NCI-H2107 treated with DMSO at 0.1 percent for 48 hours (cell line): ENCODE measurements around the gene PHF20.
"Not testable (repeated sequence)": the region's sequence is repeated elsewhere in the genome, so short reads cannot be mapped to it uniquely, and the experiment has no call there.

Experiments
- DNase-seq: peaks from one replicate; lab custom pipeline; 2025; ENCODE audit not compliant: unreplicated experiment; lab: John Stamatoyannopoulos, UW

PHF20 gene

DNA sequence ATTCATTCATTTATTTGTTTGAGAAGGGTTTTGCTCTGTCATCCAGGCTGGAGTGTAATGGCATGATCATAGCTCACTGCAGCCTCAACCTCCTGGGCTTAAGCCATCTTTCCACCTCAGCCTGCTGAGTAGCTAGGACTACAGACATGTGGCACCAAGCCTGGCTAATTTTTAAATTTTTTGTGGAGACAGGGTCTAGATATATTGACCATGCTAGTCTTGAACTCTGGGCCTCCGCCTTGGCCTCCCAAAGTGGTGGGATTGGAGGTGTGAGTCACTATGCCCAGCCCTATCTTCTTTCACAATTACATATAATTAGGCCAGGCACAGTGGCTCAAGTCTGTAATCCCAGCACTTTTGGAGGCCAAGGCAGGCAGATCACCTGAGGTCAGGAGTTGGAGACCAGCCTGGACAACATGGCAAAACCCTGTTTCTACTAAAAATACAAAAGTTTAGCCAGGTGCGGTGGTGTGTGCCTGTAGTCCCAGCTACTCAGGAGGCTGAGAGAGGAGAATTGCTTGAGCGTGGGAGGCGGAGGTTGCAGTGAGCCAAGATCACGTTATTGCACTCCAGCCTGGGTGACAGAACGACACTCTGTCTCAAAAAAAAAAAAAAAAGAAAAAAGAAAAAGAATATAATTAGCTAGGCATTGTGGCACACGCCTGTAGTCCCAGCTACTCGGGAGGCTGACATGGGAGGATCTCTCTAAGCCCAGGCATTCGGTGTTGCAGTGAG, 110.8 kb downstream of the PHF20 start:
- not testable (repeated sequence) for DNase-seq

DNA sequence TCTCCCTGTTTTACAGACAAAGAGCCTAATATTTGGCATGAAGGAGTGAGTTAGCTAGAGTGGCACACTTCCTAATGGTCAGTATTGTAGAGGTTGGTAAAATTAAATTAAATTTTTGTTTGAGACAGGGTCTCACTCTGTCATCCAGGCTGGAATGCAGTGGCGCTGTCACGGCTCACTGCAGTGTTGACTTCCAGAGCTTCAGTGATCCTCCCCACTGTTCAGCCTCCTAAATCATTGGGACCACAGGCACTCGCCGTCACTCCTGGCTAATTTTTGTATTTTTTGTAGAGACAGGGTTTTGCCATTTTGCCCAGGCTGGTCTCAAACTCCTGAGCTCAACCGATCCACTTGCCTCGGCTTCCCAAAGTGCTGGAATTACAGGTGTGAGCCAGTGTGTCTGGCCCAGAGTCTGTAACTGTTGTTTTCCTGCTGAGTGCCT, 111.5 kb downstream of the PHF20 start:
- no peak for DNase-seq

DNA sequence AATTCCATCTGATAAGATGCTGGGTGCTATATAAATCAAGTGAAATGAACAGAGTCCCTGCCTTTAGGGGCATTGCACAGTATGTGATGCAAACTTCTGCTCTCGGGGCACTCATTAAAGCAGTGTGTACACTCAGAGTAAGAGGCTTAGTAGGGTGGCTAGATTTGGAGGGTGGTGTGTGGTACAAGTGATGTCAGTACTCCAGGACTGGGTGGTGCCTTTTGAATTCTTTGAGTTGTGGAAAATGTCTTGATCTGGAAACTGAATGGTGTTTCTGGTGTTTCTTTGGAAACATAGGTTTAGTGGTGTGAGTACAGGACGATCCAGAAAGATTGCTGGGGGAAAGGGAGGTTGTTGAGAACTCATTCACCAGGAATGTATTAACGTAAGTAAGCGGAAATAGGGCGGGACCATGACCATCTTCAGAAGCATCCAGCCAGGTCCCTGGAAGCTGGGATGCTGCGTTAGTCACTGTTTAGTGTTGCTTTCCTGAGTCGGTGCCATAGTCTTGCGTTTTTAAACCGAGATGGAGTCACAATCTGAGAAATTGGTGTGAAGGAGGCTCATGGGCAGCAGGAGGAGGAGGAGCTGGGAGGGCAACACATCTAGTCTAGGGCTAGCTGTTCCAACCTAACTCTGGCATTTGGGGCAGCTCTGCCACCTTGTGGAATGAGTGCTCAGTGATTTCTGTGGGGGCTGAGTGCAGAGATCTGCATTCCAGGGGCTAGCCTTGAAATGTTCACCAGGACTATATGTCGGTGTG, 112.1 kb downstream of the PHF20 start:
- no peak for DNase-seq

DNA sequence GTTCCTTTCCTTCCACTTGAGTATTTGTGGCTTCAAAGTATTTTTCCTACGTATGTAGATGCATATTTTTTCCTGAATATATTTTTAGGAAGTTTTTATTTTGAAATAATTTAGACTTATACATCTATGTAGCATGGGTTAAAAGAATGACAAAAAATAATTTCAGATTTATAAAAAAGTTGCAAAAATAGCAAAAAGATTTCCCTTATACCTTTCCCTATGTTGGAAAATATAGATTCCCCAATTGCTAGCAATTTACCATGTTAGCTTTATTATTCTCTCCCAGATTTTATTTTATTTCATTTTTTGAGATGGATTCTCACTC, 112.7 kb downstream of the PHF20 start:
- no peak for DNase-seq

DNA sequence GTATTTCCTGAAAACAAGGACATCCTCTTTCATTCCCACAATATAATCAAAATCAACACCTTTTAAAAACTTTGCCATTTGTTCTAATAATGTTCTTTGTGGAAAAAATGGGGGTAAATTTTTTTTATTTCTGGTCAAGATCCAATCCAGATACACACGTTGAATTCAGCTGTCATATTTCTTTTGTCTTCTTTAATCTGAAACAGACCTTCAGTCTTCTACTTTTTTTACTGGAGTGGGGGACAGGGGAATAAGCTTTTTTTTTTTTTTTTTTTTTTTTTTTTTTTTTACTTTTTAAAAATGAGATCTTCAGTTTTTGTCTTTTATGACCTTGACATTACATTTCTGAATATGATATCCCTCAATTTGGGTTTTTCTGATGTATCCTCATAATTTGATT, 113.4 kb downstream of the PHF20 start:
- DNase-seq: no peak

DNA sequence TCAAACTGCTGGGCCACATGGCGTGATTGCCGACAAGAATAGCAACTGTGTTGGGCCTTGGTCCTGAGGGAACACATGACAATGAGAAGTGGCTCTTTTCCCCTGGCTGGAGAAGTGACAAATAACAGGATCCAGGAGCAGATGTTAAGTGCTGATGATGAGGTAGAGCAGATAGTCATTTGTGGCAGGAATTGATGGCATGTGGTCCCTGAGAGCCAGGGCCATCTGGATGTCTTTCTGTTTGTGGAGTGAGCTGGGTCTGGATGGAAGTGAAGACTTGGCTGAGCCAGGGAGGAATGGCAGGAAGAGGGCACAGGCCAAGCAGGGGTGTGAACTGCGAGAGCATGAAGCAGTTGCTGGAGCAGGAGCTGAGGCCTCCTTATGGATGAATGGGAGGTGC, 114.7 kb downstream of the PHF20 start:
- no peak for DNase-seq

DNA sequence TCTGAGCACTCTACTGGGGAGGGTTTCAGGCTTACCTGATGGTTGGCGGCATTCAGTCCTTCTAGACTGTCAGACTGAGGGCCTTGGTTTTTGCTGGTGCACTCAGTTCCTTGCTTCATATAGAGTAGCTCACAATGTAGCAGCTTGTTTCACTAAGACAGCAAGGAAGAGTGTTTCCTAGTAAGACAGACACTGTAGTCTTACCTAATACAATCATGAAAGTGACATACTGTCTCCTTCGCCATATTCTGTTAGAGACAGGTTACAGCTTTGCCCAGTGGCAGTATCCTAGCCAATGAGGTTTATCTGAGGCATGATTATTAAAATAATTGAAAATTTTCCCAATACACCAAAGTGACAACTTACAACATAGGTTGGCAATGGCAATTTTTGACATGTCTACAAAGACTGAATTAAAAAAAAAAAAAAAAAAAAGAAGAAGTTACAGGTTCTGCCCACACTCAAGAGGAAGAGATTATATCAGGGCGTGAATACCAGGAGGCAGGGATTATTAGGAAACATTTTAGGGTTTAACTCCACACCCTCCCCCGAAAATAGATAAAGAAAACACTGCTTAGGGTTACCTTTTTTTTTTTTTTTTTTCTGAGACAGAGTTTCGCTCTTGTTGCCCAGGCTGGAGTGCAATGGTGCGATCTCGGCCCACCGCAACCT, 115.7 kb downstream of the PHF20 start:
- no peak for DNase-seq

DNA sequence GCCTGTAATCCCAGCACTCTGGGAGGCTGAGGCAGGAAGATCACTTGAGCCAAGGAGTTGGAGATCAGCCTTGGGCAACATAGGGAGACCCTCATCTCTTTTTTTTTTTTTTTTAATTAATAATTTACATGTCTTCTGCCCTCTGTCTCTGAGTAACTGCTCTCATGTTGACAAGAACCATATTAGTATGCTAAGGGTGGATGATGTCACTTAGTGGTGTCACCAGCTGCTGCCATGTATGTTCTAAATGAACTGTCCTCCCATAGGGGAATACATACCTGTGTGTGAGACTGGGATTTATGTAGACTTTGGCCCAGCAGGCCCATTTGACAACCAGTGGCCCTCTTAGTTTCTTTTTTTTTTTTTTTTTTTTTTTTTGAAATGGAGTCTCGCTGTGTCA, 116.8 kb downstream of the PHF20 start:
- DNase-seq: no peak

DNA sequence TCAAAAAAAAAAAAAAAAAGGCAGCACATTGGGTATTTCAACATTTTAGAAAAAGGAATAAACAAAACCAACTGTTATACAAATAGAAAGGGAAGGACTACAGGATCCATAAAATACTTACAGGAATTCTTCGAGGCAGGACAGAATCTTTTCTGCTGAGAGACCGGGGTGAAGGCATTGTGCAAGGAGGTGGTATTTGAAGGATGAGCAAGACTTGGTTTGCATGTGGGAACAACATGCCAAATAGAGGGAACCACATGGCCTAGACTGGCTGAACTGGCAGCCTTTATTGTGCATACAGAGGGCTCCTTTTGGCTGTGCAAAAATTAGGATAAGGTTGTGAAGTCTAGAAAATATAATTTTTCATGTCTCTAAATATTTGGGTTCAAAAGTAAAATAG, 119.6 kb downstream of the PHF20 start:
- no peak for DNase-seq

DNA sequence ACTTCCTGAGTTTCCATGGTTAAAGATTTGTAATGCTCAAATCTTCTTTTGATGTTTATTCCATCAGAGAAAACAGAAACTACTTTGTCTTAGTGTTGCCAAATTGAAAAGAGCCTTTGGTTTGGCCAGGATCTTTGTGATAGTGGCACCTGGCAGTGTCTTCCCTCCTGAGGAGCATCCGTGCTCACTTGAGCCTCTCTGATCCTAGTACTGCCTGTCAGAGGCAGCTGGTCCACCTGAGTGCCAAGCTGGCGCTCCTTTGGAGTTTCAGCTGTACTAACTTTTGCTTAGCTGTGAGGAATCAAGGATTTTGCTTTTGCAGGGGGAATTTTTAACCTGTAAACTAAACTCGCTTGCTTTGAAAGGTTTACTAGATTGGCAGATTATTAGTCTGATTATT, 121.1 kb downstream of the PHF20 start:
- DNase-seq: no peak

DNA sequence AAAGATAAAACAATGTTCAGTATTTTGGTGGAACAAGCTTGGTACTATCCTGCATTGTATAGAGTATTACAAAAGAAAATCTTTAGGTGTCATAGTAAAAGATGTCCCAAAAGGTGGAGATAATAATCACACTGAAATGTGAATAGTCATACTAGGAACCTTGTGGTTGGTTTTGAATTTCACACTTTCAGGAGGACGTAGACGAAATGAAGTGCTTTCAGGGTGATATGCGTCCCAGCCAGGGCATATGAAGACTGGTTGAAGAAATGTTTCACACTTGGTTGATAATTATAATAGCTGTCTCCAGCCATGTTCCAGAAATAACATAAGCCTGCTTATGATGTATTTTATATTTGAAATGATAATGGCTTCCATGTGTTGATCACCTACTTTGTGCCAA, 122.1 kb downstream of the PHF20 start:
- no peak for DNase-seq

DNA sequence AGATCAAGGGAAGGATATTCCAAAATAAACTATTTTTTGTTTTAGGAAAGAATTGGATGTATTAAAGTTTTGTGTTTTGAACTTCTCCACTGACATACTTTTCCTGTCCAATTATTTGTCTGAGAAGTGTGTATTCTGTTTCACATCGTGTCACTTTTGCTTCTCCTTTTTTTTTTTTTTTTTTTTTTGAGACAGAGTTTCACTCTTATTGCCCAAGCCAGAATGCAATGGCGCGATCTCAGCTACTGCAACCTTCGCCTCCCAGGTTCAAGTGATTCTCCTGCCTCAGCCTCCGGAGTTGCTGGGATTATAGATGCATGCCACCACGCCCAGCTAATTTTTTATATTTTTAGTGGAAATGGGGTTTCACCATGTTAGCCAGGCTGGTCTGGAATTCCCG, 123.7 kb downstream of the PHF20 start:
- DNase-seq: not testable (repeated sequence)

DNA sequence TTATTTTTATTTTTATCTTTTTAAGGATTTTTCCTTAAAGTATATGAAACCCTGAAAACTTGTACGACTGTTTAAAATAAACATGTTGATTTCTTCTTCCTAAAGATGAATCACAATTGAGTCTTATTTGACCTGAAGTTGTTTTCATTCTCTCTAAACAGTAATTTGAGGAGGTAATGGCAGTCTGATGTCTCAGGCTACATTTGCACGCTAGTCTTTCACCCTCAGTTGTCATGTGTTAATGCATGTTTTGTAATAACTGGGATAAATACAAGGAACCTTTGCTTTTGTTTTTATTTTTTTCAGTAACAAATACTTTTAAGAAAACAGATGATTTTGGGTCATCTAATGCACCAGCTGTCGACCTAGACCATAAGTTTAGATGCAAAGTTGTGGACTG, 127.2 kb downstream of the PHF20 start:
- DNase-seq: no peak

DNA sequence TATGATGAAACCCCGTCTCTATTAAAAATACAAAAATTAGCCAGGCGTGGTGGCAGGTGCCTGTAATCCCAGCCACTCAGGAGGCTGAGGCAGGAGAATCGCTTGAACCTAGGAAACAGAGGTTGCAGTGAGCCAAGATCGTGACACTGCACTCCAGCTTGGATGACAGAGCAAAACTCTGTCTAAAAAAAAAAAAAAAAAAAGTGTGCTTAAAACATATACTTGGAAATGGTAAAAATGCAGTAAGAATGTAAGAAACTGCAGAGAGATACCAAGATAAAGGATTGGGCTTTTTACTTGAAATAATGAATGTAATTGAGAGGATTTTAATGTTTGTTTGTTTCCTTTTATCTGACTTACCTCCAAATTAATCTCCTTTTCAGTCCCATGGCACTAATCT, 129.4 kb downstream of the PHF20 start:
- not testable (repeated sequence) for DNase-seq

DNA sequence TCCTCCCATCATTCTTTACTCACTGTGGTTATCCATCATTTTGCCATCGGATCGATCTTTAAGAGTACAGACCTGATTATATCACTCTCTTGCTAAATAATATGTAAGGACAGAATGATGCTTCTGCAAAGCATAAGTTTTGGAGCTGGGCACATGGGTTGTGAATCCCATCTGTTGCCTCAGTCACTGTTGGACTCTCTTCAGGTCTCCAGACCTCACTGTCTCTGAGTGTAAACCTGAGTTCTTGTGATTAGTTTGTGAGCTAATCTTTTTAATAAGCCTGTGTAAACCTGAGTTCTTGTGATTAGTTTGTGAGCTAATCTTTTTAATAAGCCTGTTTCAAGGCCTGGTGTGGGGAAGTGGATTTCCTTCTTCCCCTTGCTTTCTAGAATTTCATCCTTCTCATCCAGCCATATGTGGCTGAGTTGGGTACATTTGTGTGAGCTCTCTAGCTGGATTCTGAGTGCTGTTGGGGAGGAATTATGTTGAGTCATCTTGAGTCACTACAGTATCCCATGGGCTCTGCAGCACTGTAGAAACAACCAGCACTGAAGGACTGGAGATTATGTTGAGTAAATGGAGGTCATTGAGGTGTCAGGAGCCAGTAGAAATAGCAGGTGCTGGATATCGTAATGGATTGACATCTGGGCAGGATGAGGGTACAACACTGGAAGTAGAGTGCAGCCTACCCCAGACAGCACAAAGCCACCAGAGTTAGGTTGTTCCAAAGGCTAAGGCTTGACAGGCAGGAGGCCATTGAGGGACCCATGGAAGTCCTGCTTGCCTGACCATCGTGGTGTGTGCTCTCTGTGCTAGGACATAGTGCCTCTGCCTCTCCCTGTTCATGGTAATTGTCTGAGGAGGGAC, 130.1 kb downstream of the PHF20 start:
- no peak for DNase-seq

DNA sequence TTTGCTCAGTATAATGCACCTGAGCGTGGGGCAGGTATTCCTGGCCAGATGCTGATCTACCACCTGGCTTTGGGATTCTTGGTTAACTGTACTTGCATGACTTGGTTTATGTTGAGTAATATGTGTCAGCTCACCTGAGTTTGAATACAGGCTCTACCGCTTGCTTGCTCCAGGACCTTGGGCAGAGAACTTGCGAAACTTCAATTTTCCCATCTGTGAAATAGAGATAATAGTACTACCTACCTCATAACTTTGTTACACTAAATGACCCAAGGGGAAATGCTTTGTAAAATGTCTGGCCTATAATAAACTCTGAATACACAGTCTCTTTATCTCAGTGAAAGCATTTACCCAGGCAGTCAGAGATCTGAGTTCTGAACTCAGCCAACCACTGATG, 130.7 kb downstream of the PHF20 start:
- DNase-seq: no peak

DNA sequence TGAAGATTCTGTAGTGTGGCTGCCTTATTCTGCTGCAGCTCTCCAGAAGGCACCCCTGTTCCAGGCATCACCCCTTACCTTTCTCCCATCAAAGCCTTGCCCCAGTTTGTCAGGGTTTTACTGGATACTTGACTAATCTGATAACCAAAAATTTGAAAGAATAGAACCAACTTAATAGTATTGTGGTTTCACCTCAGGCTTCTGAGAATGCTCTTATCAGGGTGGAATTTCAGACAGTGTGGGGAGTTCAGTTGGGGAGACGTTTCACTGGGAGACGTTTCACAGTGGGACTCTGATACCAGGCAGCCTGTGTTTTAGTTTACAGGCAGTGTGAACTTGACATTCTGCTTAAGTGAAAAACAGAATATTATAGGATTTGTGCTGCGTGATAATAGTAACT, 132.0 kb downstream of the PHF20 start:
- DNase-seq: no peak

DNA sequence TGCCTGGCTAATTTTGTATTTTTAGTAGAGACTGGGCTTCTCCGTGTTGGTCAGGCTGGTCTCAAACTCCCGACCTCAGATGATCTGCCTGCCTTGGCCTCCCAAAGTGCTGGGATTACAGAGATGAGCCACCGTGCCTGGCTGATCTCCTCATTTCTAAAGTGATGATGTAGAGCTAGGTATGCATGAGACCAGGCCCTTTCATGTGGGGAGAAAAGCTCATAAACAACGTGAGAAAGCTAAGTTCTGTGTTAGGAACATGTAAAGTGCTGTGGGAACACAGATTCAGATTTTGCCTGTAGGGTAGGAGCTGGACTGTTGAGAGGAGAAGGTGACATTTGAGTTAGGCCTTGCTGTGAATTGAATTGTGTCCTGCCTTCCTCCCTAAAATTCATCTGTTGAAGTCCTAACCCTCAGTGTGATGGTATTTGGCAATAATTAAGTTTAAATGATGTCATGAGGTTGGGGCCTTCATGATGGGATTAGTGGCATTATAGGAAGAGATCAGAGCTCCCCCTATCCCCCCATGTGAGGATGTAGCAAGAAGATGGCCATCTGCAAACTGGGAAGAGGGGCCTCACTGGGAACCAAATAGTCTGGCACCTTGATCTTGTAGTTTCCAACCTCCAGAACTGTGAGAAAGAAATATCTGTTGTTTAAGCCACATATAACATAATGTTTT, 133.3 kb downstream of the PHF20 start:
- DNase-seq: no peak

DNA sequence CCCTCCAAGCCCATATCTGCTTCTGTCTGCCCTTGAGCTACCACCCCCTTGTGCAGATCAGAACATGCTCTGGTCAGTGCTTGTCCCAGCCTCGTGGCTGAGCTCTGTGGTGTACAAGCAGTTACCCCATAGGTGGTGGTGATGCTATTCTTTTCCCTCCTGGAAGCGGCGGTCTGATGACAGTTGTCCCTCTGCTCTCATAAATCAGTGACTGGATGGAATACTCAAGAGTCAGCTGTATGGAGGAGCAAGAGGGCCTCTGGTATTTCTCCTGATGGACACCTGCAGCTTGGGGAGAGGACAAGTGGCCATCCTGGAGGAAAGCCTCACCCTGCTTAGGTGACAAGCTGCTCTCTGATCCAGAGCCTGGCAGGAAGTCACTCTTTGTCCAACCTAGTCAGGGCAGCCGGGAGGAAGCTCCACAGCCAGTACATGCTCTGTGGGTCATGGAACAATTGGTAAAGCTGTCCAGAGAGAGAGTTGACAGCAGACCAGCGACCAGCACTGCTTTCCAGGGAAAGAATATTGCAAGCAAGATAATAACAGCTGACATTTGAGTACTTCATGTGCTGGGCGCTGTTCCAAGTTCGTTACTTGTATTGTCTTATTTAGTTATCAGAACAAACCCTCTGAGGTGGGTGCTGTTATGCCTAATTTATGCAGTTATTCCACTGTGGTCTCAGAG, 135.3 kb downstream of the PHF20 start:
- DNase-seq: no peak

DNA sequence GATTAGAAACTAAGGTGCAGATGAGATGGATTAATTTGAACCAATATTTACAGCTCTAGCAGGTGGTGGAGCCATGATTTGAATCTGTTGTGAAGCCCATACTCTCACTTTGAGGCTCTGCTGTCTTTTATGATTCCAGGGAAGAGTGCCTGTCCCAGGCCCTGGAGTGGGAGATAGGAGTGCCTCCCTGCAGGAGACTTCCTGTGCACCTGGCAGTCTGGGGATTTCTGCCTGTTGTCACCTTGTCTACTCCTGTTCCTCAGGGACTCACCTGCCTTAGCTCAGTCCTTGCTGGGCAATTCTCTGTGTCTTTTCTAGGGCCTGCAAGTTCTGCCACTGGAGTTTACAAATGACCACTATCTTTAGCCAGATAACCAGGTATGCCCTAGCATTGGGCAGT, 136.2 kb downstream of the PHF20 start:
- DNase-seq: no peak
